GM12878 (cell line): ENCODE measurements around the gene CNR2. TPM values are rescaled to one million over a fixed set of nuclear protein-coding genes. Genes with fewer than 3 reads are reported as not detected.
A peak's percentile ranks its signal among the peaks of the same experiment; 100 is the strongest.

Experiments used
- ATF7 ChIP-seq: fragments of 450-650 bp; IDR thresholded peaks from 2 replicates; pipeline ENCODE4 v1.6.1; 2016; ENCODE audit warnings: low read depth, mild to moderate bottlenecking
- BCLAF1 ChIP-seq: fragments of 450-650 bp; IDR thresholded peaks from 2 replicates; pipeline ENCODE4 v1.6.1; 2017; ENCODE audit warnings: antibody characterized with exemption, mild to moderate bottlenecking, moderate library complexity
- CBX3 ChIP-seq: fragments of 200-600 bp; sonication (generic); IDR thresholded peaks from 2 replicates; pipeline ENCODE4 v1.6.1; 2016; ENCODE audit warnings: low read depth, borderline replicate concordance
- CEBPZ ChIP-seq: fragments of 150-350 bp; IDR thresholded peaks from 2 replicates; pipeline ENCODE4 v1.6.1; 2016; ENCODE audit warnings: low read depth, low read length
- E4F1 ChIP-seq: fragments of 450-650 bp; IDR thresholded peaks from 2 replicates; pipeline ENCODE4 v1.6.1; 2018; ENCODE audit warnings: borderline replicate concordance, mild to moderate bottlenecking; ENCODE audit not compliant: partially characterized antibody
- HDAC6 ChIP-seq: fragments of 200-600 bp; sonication (generic); IDR thresholded peaks from one replicate; pipeline ENCODE4 v1.8.0; 2017; ENCODE audit warnings: antibody characterized with exemption; ENCODE audit not compliant: unreplicated experiment
- JUND ChIP-seq: IDR thresholded peaks from 2 replicates; pipeline ENCODE4 v1.6.1; 2012; ENCODE audit warnings: low read depth, mild to moderate bottlenecking, low read length, improper control_type of control experiment, moderate library complexity
- KAT2A ChIP-seq: conservative IDR thresholded peaks from 2 replicates; pipeline ENCODE4 v1.6.1; 2011; ENCODE audit warnings: low read depth, low read length; ENCODE audit not compliant: control insufficient read depth
- MTA2 ChIP-seq: fragments of 450-650 bp; IDR thresholded peaks from 2 replicates; pipeline ENCODE4 v1.6.1; 2016; ENCODE audit warnings: low read depth, mild to moderate bottlenecking, moderate library complexity
- NFIC ChIP-seq: IDR thresholded peaks from 2 replicates; pipeline ENCODE4 v1.6.1; 2012; ENCODE audit warnings: low read depth, mild to moderate bottlenecking, inconsistent platforms, low read length, moderate library complexity
- NFYB ChIP-seq: IDR thresholded peaks from 2 replicates; pipeline ENCODE4 v1.6.1; 2011; ENCODE audit warnings: low read depth, mild to moderate bottlenecking, low read length, improper control_type of control experiment, moderate library complexity; ENCODE audit not compliant: insufficient read depth
- NR2C2 ChIP-seq: IDR thresholded peaks from 2 replicates; pipeline ENCODE4 v1.6.1; 2011; ENCODE audit warnings: borderline replicate concordance, low read depth; ENCODE audit not compliant: control insufficient read depth, insufficient read length
- PAX8 ChIP-seq: fragments of 450-650 bp; IDR thresholded peaks from 2 replicates; pipeline ENCODE4 v1.6.1; 2017; ENCODE audit warnings: mild to moderate bottlenecking, moderate library complexity
- RB1 ChIP-seq: fragments of 450-650 bp; formaldehyde crosslinking; IDR thresholded peaks from 2 replicates; pipeline ENCODE4 v1.6.1; 2017; ENCODE audit warnings: mild to moderate bottlenecking, borderline replicate concordance
- RFX5 ChIP-seq: IDR thresholded peaks from 2 replicates; pipeline ENCODE4 v1.6.1; 2011; ENCODE audit warnings: low read depth, low read length, improper control_type of control experiment
- USF2 ChIP-seq: IDR thresholded peaks from 2 replicates; pipeline ENCODE4 v1.6.1; 2011; ENCODE audit warnings: low read depth, low read length, improper control_type of control experiment, borderline replicate concordance
- ZBTB11 ChIP-seq: fragments of 450-650 bp; formaldehyde crosslinking; IDR thresholded peaks from 2 replicates; pipeline ENCODE4 v1.5.0; 2022; ENCODE audit warnings: mild to moderate bottlenecking, missing genetic modification characterization
- ZNF622 ChIP-seq: fragments of 450-650 bp; IDR thresholded peaks from 2 replicates; pipeline ENCODE4 v1.6.1; 2017; ENCODE audit warnings: mild to moderate bottlenecking, inconsistent platforms
- polyA plus RNA-seq, 11 experiments: library from polyadenylated mRNA; depleted of rRNA in 4 of 11; unstranded in 6 of 11; stranded (reverse) in 5 of 11; fragments of >200 nt; fragmentation: Nextera tagmentation in 4 of 11; fragmentation: Illumina TruSeq in 1 of 11; extraction: Ambion mirVana in 4 of 11; extraction: Trizol in 1 of 11; gene quantifications; 1 replicate in 1 of 11; 2 replicates in 10 of 11; pipeline versions ENCODE4 v1.2.1 to v1.2.3, GENCODE V29; 2011 to 2016; ENCODE audit warnings: inconsistent platforms in 2 of 11, missing spikeins in 2 of 11, low read depth in 1 of 11
- total RNA-seq, 4 experiments: library from RNA; depleted of rRNA in 3 of 4; stranded (reverse); fragments of >200 nt in 3 of 4; fragmentation: Illumina TruSeq in 1 of 4; extraction: Trizol in 1 of 4; gene quantifications; 2 replicates each; pipeline versions ENCODE4 v1.2.1 to v1.2.3, GENCODE V29; 2013 to 2021

Gene CNR2
- total and polyA plus RNA-seq, 10 of the 15 experiments (the other 5 are each of a cell fraction or from before 2014, with no cell fraction given), result 0.46 to 19.8 (median 12.2) TPM

GRCh38 chr1:23865543-23865930, 47.6 kb downstream of the CNR2 start (continued):
- TF ChIP-seq USF2 (no peak), E4F1 (no peak), KAT2A (no peak), RFX5 (no peak), HDAC6 (no peak), BCLAF1 (no peak), ZNF622 (no peak), NR2C2 (no peak), RB1 (no peak), CEBPZ (no peak), NFIC (peak; percentile 94), ATF7 (peak; percentile 37), CBX3 (no peak), NFYB (no peak), PAX8 (no peak), MTA2 (peak; percentile 88), ZBTB11 (CRISPR knock-in tag) (no peak), JUND (no peak)
